Immature natural killer cell (primary cell): Measurements from ENCODE around the gene PLGRKT. TPM values are rescaled to one million over a fixed set of nuclear protein-coding genes. Genes with fewer than 3 reads are reported as not detected.
A peak's percentile ranks its signal among the peaks of the same experiment; 100 is the strongest.
"Not testable (repeated sequence)": the region's sequence is repeated elsewhere in the genome, so short reads cannot be mapped to it uniquely, and the experiment has no call there.

Experiments
- DNase-seq, 3 donors: peaks; one replicate each; pipeline ENCODE4 v3.0.0; 2022; ENCODE audit warnings: mixed read lengths in 1 of 3
- H3K27ac Mint-ChIP-seq, 6 donors: one replicate each; pipeline ENCODE4 v1.8.0; 2020; ENCODE audit warnings: mixed read lengths in 6 of 6, mild to moderate bottlenecking in 5 of 6, inconsistent platforms in 4 of 6, moderate library complexity in 3 of 6
- H3K27me3 Mint-ChIP-seq, 3 donors: one replicate each; pipeline ENCODE4 v1.8.0; 2020 to 2021; ENCODE audit warnings: low read depth in 3 of 3, mild to moderate bottlenecking in 3 of 3, mixed read lengths in 3 of 3, moderate library complexity in 3 of 3, inconsistent platforms in 1 of 3
- H3K36me3 Mint-ChIP-seq, 3 donors: one replicate each; pipeline ENCODE4 v1.8.0; 2020; ENCODE audit warnings: mixed read lengths in 3 of 3, inconsistent platforms in 2 of 3, mild to moderate bottlenecking in 2 of 3
- H3K4me1 Mint-ChIP-seq, 2 donors: one replicate each; pipeline ENCODE4 v1.8.0; 2020; ENCODE audit warnings: inconsistent platforms in 2 of 2, mild to moderate bottlenecking in 2 of 2, mixed read lengths in 2 of 2, moderate library complexity in 1 of 2
- H3K4me3 Mint-ChIP-seq, 5 donors: one replicate each; pipeline ENCODE4 v1.8.0; 2020; ENCODE audit warnings: mild to moderate bottlenecking in 5 of 5, mixed read lengths in 5 of 5, inconsistent platforms in 3 of 5, moderate library complexity in 3 of 5
- H3K9me3 Mint-ChIP-seq, 6 donors: one replicate each; pipeline ENCODE4 v1.8.0; 2020; ENCODE audit warnings: mild to moderate bottlenecking in 6 of 6, mixed read lengths in 6 of 6, inconsistent platforms in 4 of 6, moderate library complexity in 3 of 6
- polyA plus RNA-seq, 3 donors: library from polyadenylated mRNA; unstranded; fragments of 300-500 nt; fragmentation: Illumina TruSeq; gene quantifications; one replicate each; pipeline ENCODE4 v1.2.3, GENCODE V29; 2021

The PLGRKT gene
- polyA plus RNA-seq, 3 donors from 2014 or later, result 45.4 to 59.6 (median 57.0) TPM

GRCh38 chr9:5416953-5417352, 20.8 kb downstream of the PLGRKT start:
- Mint-ChIP-seq H3K36me3 (peaks cover 12 to 30% (median 18%) of the 10 kb centered on the region in 3 donors), H3K27me3 (no peaks in the 10 kb centered on the region), H3K4me1 (peaks cover 0 to 8% of the 10 kb centered on the region in 2 donors), H3K9me3 (no peaks in the 10 kb centered on the region), H3K27ac (no peak overlapping the region), H3K4me3 (no peak overlapping the region)
- no peak for DNase-seq

GRCh38 chr9:5408596-5408995, 29.1 kb downstream of the PLGRKT start:
- H3K9me3 Mint-ChIP-seq, result peaks cover 7 to 35% (median 19%) of the 10 kb centered on the region in 6 donors
- no peak overlapping the region for H3K4me3 Mint-ChIP-seq

GRCh38 chr9:5402217-5402616, 35.5 kb downstream of the PLGRKT start:
- H3K36me3 Mint-ChIP-seq, result peaks cover 4 to 18% (median 9%) of the 10 kb centered on the region in 3 donors
- peaks cover 14 to 26% of the 10 kb centered on the region in 2 donors for H3K4me1 Mint-ChIP-seq
- peaks cover 0 to 4% (median 2%) of the 10 kb centered on the region in 3 donors for H3K27me3 Mint-ChIP-seq
- peak overlapping the region in 1 of 6 donors; percentile 65 for H3K27ac Mint-ChIP-seq
- H3K4me3 Mint-ChIP-seq, result no peak overlapping the region
- DNase-seq, result no peak
- H3K9me3 Mint-ChIP-seq, result peaks cover 2 to 15% (median 12%) of the 10 kb centered on the region in 6 donors

More at GRCh38 chr9:5408596-5408995, 29.1 kb downstream of the PLGRKT start:
- H3K4me1 Mint-ChIP-seq, result peaks cover 9 to 10% of the 10 kb centered on the region in 2 donors
- DNase-seq, result no peak
- H3K27ac Mint-ChIP-seq, result no peak overlapping the region
- peaks cover 21 to 41% (median 36%) of the 10 kb centered on the region in 3 donors for H3K36me3 Mint-ChIP-seq
- peaks cover 0 to 6% (median 0%) of the 10 kb centered on the region in 3 donors for H3K27me3 Mint-ChIP-seq

GRCh38 chr9:5397547-5397946, 40.2 kb downstream of the PLGRKT start:
- DNase-seq, H3K36me3 Mint-ChIP-seq, H3K27me3 Mint-ChIP-seq, H3K9me3 Mint-ChIP-seq, H3K27ac Mint-ChIP-seq, H3K4me3 Mint-ChIP-seq: not testable (repeated sequence)
- peaks cover 5 to 20% of the 10 kb centered on the region in 2 donors for H3K4me1 Mint-ChIP-seq

- Mint-ChIP-seq H3K4me3 (no peak overlapping the region), H3K36me3 (peaks cover 0 to 4% (median 0%) of the 10 kb centered on the region in 3 donors), H3K27ac (no peak overlapping the region), H3K27me3 (peaks cover 0 to 2% (median 0%) of the 10 kb centered on the region in 3 donors), H3K9me3 (no peaks in the 10 kb centered on the region), H3K4me1 (peaks cover under 1 to 9% of the 10 kb centered on the region in 2 donors)
- no peak for DNase-seq
Measured at GRCh38 chr9:5395428-5395827, 42.3 kb downstream of the PLGRKT start.

GRCh38 chr9:5393976-5394375, 43.7 kb downstream of the PLGRKT start:
- Mint-ChIP-seq H3K4me1 (peaks cover 13 to 19% of the 10 kb centered on the region in 2 donors), H3K27ac (peak overlapping the region in 1 of 6 donors; percentile 9)
- not testable (repeated sequence) for DNase-seq, H3K27me3 Mint-ChIP-seq, H3K9me3 Mint-ChIP-seq, H3K4me3 Mint-ChIP-seq, H3K36me3 Mint-ChIP-seq

- no peaks in the 10 kb centered on the region for H3K27me3 Mint-ChIP-seq
- H3K9me3 Mint-ChIP-seq, result no peaks in the 10 kb centered on the region
- no peak for DNase-seq
- H3K27ac Mint-ChIP-seq, result no peak overlapping the region
- H3K4me1 Mint-ChIP-seq, result peaks cover 18 to 24% of the 10 kb centered on the region in 2 donors
- H3K36me3 Mint-ChIP-seq, result peaks cover 0 to 4% (median 0%) of the 10 kb centered on the region in 3 donors
- no peak overlapping the region for H3K4me3 Mint-ChIP-seq
Measured at GRCh38 chr9:5393497-5393896, 44.2 kb downstream of the PLGRKT start.

GRCh38 chr9:5392285-5392684, 45.4 kb downstream of the PLGRKT start:
- H3K9me3 Mint-ChIP-seq, result no peaks in the 10 kb centered on the region
- peaks cover 0 to 4% (median 0%) of the 10 kb centered on the region in 3 donors for H3K36me3 Mint-ChIP-seq

GRCh38 chr9:5389109-5389732, 48.5 kb downstream of the PLGRKT start:
- H3K4me3 Mint-ChIP-seq, result peak overlapping the region in 2 of 5 donors; percentile 24 to 33
- peak; percentile 34 to 52 (median 45) for DNase-seq

More at GRCh38 chr9:5392285-5392684, 45.4 kb downstream of the PLGRKT start:
- no peak overlapping the region for H3K4me3 Mint-ChIP-seq
- H3K27me3 Mint-ChIP-seq, result no peaks in the 10 kb centered on the region
- no peak overlapping the region for H3K27ac Mint-ChIP-seq
- H3K4me1 Mint-ChIP-seq, result peaks cover 18 to 32% of the 10 kb centered on the region in 2 donors
- no peak for DNase-seq

GRCh38 chr9:5388026-5388819, 49.5 kb downstream of the PLGRKT start:
- Mint-ChIP-seq H3K27me3 (no peaks in the 10 kb centered on the region), H3K27ac (peak overlapping the region in 1 of 6 donors; percentile 2), H3K4me1 (peaks cover 18 to 24% of the 10 kb centered on the region in 2 donors), H3K36me3 (peaks cover 0 to 3% (median 0%) of the 10 kb centered on the region in 3 donors), H3K9me3 (no peaks in the 10 kb centered on the region), H3K4me3 (no peak overlapping the region)
- no peak for DNase-seq

More at GRCh38 chr9:5389109-5389732, 48.5 kb downstream of the PLGRKT start:
- Mint-ChIP-seq H3K4me1 (peaks cover 18 to 32% of the 10 kb centered on the region in 2 donors), H3K27me3 (no peaks in the 10 kb centered on the region), H3K27ac (peak overlapping the region in 5 of 6 donors; percentile 3 to 46 (median 15)), H3K36me3 (peaks cover 0 to 4% (median 3%) of the 10 kb centered on the region in 3 donors), H3K9me3 (no peaks in the 10 kb centered on the region)

- Mint-ChIP-seq H3K4me3 (no peak overlapping the region), H3K27ac (peak overlapping the region in 1 of 6 donors; percentile 54), H3K4me1 (peaks cover 9 to 18% of the 10 kb centered on the region in 2 donors), H3K27me3 (peaks cover 0 to 2% (median 0%) of the 10 kb centered on the region in 3 donors), H3K36me3 (peaks cover 14 to 27% (median 16%) of the 10 kb centered on the region in 3 donors), H3K9me3 (no peaks in the 10 kb centered on the region)
- no peak for DNase-seq
Measured at GRCh38 chr9:5384436-5384835, 53.3 kb downstream of the PLGRKT start.

GRCh38 chr9:5382479-5382878, 55.2 kb downstream of the PLGRKT start:
- no peak overlapping the region for H3K4me3 Mint-ChIP-seq
- no peaks in the 10 kb centered on the region for H3K9me3 Mint-ChIP-seq
- no peak for DNase-seq
- H3K36me3 Mint-ChIP-seq, result peaks cover 14 to 27% (median 16%) of the 10 kb centered on the region in 3 donors
- peak overlapping the region in 1 of 6 donors; percentile 29 for H3K27ac Mint-ChIP-seq
- peaks cover 0 to 2% (median 0%) of the 10 kb centered on the region in 3 donors for H3K27me3 Mint-ChIP-seq
- H3K4me1 Mint-ChIP-seq, result no peaks in the 10 kb centered on the region

GRCh38 chr9:5375790-5376477, 61.8 kb downstream of the PLGRKT start:
- Mint-ChIP-seq H3K9me3 (no peaks in the 10 kb centered on the region), H3K27ac (no peak overlapping the region), H3K4me1 (peaks cover 24 to 31% of the 10 kb centered on the region in 2 donors), H3K27me3 (peaks cover 0 to 2% (median 0%) of the 10 kb centered on the region in 3 donors), H3K4me3 (no peak overlapping the region), H3K36me3 (peaks cover 5 to 17% (median 14%) of the 10 kb centered on the region in 3 donors)
- DNase-seq, result no peak
